ENCODE data around the gene WIPI1.

DNA sequence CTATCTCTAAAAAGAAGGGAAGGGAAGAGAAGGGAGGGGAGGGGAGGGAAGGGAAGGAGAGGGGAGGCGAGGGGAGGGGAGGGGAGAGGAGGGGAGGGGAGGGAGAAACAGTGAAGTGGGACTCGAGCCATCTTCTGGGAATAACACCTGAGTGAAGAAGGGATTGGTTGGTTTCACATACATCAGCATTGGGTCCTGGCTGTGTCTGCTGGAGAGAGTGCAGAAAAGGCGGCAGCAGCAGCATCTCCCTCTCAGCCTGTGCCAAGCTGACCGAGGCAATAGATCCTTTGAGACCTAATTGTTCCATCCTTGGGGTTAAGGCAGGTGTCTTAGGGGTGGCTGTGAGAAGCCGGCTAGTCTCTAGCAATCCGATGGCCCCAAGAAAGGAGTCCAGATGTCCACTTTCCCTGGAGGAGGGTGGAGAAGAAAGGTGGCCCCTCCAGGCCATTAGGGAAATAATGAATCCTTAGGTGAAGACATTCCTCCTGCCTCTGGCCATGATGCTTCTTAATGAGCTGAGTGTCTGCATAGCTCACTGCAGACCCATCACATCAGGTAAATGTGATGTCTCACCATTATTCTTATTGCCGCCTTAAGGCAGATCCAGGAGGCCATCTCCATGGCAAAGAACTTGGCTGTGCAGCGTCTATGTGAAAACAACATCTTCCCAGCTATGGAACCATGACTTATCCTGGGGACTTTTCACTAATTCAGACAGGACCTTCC lies 71.6 kb downstream of the WIPI1 start:
- TF ChIP-seq, protein P1, sequence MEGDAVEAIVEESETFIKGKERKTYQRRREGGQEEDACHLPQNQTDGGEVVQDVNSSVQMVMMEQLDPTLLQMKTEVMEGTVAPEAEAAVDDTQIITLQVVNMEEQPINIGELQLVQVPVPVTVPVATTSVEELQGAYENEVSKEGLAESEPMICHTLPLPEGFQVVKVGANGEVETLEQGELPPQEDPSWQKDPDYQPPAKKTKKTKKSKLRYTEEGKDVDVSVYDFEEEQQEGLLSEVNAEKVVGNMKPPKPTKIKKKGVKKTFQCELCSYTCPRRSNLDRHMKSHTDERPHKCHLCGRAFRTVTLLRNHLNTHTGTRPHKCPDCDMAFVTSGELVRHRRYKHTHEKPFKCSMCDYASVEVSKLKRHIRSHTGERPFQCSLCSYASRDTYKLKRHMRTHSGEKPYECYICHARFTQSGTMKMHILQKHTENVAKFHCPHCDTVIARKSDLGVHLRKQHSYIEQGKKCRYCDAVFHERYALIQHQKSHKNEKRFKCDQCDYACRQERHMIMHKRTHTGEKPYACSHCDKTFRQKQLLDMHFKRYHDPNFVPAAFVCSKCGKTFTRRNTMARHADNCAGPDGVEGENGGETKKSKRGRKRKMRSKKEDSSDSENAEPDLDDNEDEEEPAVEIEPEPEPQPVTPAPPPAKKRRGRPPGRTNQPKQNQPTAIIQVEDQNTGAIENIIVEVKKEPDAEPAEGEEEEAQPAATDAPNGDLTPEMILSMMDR (IDR thresholded peaks at IDR 0.05), result no peak
- TF ChIP-seq POLR2A (IDR thresholded peaks at IDR 0.05), result no peak

All from gastroesophageal sphincter (tissue), 3 donors.